Activated CD4-positive, alpha-beta T cell treated with anti-CD3 and anti-CD28 coated beads for 48 hours (primary cell): Measurements from ENCODE around the gene FAM163B.

ENCODE experiments used
- DNase-seq: peaks from one replicate; pipeline ENCODE4 v3.0.0-alpha.2; 2020

Gene FAM163B

GRCh38 chr9:133539991-133540697 lies 69.0 kb downstream of the FAM163B start:
- DNase-seq: no peak

DNA sequence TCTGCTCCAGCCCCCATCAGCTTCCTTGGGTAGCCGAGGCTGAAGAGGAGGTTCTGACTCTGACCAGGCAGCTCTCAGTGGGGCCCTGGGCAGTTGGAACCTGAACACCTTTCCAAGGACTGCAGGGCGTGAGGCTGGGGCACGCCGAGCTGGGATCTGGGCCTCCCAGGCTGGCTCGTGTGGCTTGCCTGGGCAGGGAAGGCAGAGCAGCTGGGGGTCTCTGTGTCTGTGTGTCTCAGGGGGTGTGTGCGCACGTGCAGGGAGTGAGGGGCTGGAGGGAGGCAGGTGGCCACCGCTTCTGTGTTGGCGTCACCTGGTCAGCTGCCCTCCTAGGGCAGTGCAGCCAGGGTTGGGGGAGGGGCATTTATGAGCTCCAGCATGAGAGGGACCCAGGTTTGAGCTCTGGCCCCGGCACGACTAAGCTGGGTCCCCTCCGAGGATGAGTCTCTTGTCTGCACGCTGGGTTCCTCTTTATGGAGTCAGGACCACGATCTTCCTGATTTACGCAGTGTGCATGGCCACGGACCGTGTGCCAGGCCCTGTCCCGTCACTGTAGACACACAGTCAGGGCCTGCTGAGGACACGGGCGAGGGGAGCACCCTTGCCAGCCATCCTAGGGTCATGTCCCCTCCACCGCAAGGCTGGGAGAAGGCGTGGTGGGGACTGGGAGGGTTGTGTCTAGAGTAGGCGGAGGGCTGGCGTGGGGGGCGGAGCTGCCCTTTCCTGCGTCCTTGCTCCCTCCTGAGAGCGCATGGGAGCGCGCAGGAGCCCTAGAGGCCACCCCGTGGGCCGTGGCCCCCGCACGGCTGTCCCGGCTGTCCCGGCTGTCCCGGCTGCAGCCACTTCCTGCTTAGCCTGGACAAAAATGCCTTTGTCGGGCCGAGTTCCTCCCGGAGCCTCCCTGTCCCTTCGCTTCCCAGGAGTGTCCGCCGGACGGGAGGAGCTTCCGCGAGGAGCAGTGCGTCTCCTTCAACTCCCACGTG lies 70.0 kb downstream of the FAM163B start:
- DNase-seq: no peak

GRCh38 chr9:133538176-133538575 lies 71.0 kb downstream of the FAM163B start:
- DNase-seq: no peak

- no peak for DNase-seq
Observed at GRCh38 chr9:133537257-133537656, 71.9 kb downstream of the FAM163B start.

DNA sequence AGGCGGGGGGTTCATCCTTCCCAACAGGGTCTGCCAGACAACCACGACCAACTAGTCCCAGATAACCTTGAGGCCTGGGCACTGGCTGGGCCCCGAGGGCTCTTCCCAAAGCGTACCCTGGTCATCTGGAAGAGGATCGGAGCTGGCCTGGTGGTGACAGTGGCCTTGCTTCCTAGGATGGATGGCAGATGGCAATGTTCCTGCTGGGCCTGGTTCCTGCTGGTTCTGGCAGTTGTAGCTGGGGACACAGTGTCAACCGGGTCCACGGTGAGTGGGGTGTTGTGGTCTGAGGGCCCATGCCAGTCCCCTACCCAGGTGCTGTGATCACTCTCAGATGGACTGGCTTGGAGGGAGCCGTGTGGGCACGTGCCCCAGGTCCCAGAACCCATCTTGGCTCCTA lies 72.7 kb downstream of the FAM163B start:
- no peak for DNase-seq

GRCh38 chr9:133536080-133536479 lies 73.1 kb downstream of the FAM163B start:
- DNase-seq: no peak

GRCh38 chr9:133535306-133535877 lies 73.8 kb downstream of the FAM163B start:
- DNase-seq: no peak

DNA sequence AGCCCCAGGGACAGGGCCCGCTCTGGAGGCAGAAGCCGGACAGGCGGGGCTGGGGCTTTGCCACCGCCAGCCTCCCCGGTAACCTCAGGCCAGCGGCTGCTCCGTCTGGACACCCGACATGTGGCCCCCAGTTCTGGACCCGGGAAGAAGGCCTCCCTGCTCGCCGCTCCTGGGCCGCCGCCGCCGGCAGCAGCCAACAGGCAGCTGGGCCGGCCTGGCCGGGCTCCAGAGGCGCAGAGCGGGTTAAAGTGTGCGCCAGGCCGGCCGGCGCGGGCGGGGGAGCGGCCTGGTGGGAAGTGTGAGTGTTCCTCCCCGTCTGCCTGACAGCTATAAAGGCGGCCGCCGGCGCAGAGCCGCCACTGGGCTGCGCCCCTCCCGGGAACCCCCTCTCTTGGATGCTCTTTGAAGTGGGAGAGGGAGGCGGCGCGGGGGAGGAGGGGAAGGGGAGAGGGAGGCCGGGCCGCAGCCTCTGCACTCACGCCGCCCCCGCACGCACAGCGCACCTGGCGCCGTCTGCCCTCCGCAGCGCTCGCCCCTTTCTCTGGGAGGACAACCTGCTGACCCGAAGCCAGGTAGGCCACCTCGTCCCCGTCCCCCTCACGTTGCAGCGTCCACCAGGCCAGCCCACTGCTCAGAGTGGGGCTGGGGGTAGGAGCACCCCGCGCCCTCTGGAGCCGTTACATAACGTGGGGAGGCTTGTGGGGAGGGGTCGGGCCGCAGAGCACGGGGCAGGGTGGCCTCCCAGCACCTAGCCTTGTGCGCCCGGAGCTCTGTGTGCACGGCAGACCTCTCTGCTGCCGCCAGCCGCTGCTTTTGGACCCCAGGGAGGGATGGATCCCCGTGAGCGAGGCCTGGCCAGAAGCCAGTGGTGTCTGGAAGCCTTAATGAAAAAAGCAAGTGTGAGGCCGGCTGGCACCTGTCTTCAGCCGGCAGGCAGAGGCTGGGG lies 74.6 kb downstream of the FAM163B start, which contains the start of gene ADAMTSL2:
TSS of gene ADAMTSL2 (plus strand) at position 359 of the 946 bp plus-strand sequence. CDS start 2,009 bp downstream, outside the sequence.
- peak; percentile 38 for DNase-seq

DNA sequence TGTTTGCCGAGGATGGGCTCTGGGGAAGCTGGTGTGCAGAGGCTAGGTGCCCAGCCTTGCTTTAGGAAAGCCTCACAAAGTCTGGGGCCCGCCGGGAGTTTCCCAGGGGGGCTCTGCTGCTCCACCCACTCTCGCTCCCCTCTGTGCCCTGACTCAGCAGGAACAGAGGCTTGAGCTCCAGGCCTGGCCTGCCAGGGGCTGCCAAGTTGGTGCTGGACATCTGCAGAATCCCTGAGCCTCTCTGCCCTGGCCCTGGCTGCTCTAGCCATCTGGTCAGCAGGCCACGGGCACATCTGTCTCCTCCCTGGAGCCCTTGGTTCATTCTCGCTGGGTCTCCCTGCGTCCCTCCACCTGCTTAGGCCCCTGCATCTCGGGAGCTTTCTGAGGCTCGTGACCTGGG lies 75.3 kb downstream of the FAM163B start:
- no peak for DNase-seq

DNA sequence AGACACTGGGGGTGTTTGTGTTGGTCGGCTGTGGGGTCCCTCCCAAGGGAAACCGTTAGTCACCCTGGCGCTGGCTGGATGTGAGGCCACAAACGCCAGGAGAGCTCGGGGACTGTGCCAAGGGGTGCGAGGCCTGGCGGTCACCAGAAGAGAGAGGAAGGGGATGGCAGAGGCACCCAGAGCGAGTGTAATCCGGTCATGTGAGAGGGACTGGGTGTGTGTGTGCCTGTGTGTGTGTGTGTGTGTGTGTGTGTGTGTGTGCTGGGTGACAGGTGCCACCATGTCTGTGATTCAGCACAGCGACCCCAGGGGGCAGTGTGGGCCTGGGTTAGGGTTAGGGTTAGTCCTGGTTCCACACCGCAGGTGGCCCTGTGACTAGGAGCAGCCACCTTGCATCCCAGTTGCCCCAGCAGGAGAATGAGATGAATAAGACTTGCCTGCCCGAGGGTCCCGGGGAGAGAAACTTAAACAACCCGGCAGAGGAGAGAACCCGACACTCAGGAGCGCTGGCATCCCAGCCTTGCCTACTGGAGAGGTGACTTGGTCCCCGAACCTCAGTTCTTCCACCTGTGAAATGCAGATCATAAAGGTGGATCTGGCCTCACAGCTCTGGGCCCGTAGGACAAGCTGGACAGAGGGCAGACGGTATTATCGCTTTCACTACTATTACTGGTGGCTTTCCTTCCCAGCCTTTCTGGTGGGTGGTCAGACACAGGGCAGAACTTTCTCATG lies 76.1 kb downstream of the FAM163B start:
- DNase-seq: peak; percentile 88

DNA sequence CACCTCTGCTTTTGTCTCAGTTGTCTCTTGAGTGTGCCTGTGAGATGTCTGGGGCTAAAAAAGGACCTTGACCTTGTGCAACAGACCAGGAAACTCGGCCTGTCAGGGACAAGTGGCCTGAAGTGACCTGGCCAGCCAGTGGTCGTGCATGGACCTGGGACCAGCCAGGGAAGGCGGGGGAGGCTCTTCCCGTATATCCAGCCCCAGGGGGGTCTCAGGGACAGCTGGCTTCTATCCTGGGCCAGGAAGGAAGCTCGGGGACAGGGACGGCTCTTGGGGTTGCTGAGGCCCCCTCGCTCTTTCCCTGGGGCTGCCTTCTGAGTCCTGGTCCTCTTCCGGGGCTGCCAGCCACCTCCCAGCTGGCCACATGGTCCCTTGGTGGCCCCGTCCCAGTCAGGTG lies 77.9 kb downstream of the FAM163B start:
- no peak for DNase-seq

- no peak for DNase-seq
Observed at GRCh38 chr9:133529874-133530273, 79.3 kb downstream of the FAM163B start.

DNA sequence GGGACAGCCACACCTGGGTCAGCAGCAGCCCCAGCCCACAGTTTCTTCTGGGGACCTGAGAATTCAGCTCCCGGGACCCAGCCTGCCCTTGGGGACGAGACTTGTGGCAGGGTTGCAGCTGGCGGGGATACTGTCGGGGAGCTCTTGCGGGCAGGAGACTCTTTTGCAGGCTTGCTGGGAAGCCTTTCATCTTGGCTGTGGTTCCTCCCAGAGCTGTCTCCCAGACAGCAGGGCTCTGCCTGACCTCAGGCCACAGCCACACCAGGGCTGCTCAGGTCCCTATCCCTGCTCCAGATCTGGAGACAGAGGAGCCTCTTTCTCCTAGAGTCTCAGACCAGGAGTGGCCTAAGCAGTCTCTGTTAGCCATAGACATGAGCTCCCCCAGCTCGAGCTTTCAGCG lies 79.7 kb downstream of the FAM163B start:
- no peak for DNase-seq

DNA sequence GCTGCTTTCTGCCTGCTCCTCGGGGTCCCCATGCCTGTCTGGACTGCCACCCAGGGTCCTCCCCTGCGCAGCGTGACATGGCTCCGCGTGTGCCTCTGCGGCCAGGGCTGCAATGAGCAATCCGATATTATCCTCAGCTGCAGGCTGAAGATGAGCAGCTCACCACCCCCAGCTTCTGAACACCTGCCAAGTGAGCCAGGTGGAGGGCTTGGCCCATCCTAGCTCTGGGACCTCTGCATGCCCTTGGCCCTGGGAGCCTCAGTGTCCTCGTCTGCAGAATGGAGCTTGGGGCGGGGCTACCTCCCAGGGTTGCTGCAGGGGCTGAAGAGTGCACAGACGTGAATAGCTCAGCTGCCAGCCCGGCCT lies 80.3 kb downstream of the FAM163B start:
- no peak for DNase-seq

GRCh38 chr9:133528001-133528875 lies 81.0 kb downstream of the FAM163B start:
- no peak for DNase-seq

DNA sequence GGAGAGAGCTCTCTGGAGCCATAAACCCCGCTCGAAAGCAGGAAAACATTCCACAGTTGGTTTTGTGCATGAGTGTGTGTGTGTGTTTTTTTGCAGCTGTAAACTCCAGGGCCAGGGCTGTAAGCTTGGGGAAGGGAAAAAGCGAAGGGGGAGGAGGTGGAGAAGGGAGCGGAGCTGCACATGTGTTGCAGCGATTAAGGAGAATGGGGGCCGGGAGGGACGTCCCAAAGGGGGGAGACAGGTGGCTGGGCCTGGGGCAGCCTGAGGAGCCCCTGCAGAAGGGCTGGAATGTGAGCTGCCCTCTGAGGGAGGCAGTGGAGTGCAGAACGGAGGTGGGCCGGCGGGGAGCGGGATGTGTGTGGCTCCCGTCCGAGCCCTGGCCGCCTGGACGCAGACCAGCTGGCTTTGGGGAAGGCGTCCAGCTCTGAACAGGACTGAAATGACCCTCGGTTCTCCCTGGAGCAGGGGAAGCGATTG lies 81.7 kb downstream of the FAM163B start:
- no peak for DNase-seq
